Activated CD8-positive, alpha-beta T cell treated with anti-CD3 and anti-CD28 coated beads for 36 hours (primary cell): Measurements from ENCODE around the gene SLC5A5. TPM values are rescaled to one million over a fixed set of nuclear protein-coding genes. Genes with fewer than 3 reads are reported as not detected.

Source experiments
- ATAC-seq: fragments of 200-7000 bp; cut with Tn5 transposase; one replicate; pipeline ENCODE4 v1.10.0; 2021; ENCODE audit warnings: mild to moderate bottlenecking, moderate library complexity
- CTCF ChIA-PET: fragments of 350-600 bp; sonication (Branson Sonifier 250); formaldehyde crosslinking; loops from one replicate; lab custom pipeline; 2021; ENCODE audit warnings: antibody characterized with exemption; lab: Charles Lee
- POLR2A ChIA-PET: fragments of 350-600 bp; sonication (Branson Sonifier 250); formaldehyde crosslinking; loops from one replicate; lab custom pipeline; 2021; ENCODE audit warnings: antibody characterized with exemption; lab: Charles Lee
- DNase-seq: peaks from one replicate; pipeline ENCODE4 v3.0.0-alpha.2; 2020
- H3K27ac Mint-ChIP-seq: one replicate; pipeline ENCODE4 v1.8.0; 2021; ENCODE audit warnings: mild to moderate bottlenecking, mixed read lengths
- H3K27me3 Mint-ChIP-seq: one replicate; pipeline ENCODE4 v1.8.0; 2021; ENCODE audit warnings: mixed read lengths
- H3K36me3 Mint-ChIP-seq: one replicate; pipeline ENCODE4 v1.8.0; 2021; ENCODE audit warnings: low read depth, mixed read lengths
- H3K4me1 Mint-ChIP-seq: one replicate; pipeline ENCODE4 v1.8.0; 2021; ENCODE audit warnings: low read depth, mixed read lengths
- H3K4me3 Mint-ChIP-seq: one replicate; pipeline ENCODE4 v1.8.0; 2021; ENCODE audit warnings: mild to moderate bottlenecking, moderate library complexity, mixed read lengths
- H3K9me3 Mint-ChIP-seq: one replicate; pipeline ENCODE4 v1.8.0; 2021; ENCODE audit warnings: mixed read lengths
- intact Hi-C: fragments of 100-400 bp; cut with micrococcal nuclease; formaldehyde crosslinking; loops from one replicate; pipeline ENCODE4 v1.10.0; 2022
- total RNA-seq, 2 experiments: library from RNA; stranded (reverse); gene quantifications; one replicate each; pipeline ENCODE4 v1.2.3, GENCODE V29; 2021
- TF ChIP-seq, protein P1 (sequence below): fragments of 200-600 bp; IDR thresholded peaks from one replicate; pipeline ENCODE4 v1.8.0; 2022; ENCODE audit warnings: antibody characterized with exemption, mild to moderate bottlenecking

The SLC5A5 gene
- total RNA-seq, 2 experiments from 2014 or later: 0.87 to 0.99 TPM

- peaks cover 51% of the 10 kb centered on the region for H3K36me3 Mint-ChIP-seq
- POLR2A ChIA-PET: interaction anchor here (0.8 to 8.7 kb wide), 12 partner anchors 9 to 456 kb away, joined by 3 to 143 read pairs (median 4); partner anchors contain the start of genes BST2, CCDC124, JAK3 and SLC5A5
Measured at GRCh38 chr19:17861542-17862402, 10.0 kb upstream of the SLC5A5 start.

GRCh38 chr19:17862711-17863519, 8.8 kb upstream of the SLC5A5 start:
- H3K36me3 Mint-ChIP-seq: peaks cover 51% of the 10 kb centered on the region
- no peaks in the 10 kb centered on the region for H3K27me3 Mint-ChIP-seq
- intact Hi-C loops: no loop called here
- peak overlapping the region; percentile 82 for H3K4me3 Mint-ChIP-seq
- H3K27ac Mint-ChIP-seq: peak overlapping the region; percentile 97
- peaks cover 28% of the 10 kb centered on the region for H3K4me1 Mint-ChIP-seq
- POLR2A ChIA-PET: interaction anchor here (0.5 to 8.7 kb wide), 9 partner anchors 8 to 137 kb away, joined by 3 to 143 read pairs (median 5); partner anchors contain the start of genes CCDC124, JAK3 and SLC5A5
- DNase-seq: no peak
- no peak for ATAC-seq
- no peaks in the 10 kb centered on the region for H3K9me3 Mint-ChIP-seq
- TF ChIP-seq, protein P1, sequence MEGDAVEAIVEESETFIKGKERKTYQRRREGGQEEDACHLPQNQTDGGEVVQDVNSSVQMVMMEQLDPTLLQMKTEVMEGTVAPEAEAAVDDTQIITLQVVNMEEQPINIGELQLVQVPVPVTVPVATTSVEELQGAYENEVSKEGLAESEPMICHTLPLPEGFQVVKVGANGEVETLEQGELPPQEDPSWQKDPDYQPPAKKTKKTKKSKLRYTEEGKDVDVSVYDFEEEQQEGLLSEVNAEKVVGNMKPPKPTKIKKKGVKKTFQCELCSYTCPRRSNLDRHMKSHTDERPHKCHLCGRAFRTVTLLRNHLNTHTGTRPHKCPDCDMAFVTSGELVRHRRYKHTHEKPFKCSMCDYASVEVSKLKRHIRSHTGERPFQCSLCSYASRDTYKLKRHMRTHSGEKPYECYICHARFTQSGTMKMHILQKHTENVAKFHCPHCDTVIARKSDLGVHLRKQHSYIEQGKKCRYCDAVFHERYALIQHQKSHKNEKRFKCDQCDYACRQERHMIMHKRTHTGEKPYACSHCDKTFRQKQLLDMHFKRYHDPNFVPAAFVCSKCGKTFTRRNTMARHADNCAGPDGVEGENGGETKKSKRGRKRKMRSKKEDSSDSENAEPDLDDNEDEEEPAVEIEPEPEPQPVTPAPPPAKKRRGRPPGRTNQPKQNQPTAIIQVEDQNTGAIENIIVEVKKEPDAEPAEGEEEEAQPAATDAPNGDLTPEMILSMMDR: no peak
- CTCF ChIA-PET: interaction anchor here (1.2 to 3.4 kb wide), 2 partner anchors 70 to 196 kb away, joined by 3 to 18 read pairs; partner anchors contain the start of gene CCDC124

More at GRCh38 chr19:17861542-17862402, 10.0 kb upstream of the SLC5A5 start:
- H3K27ac Mint-ChIP-seq: peak overlapping the region; percentile 97
- H3K27me3 Mint-ChIP-seq: no peaks in the 10 kb centered on the region
- H3K9me3 Mint-ChIP-seq: no peaks in the 10 kb centered on the region
- ATAC-seq: no peak
- TF ChIP-seq, protein P1: no peak
- H3K4me1 Mint-ChIP-seq: peaks cover 28% of the 10 kb centered on the region
- intact Hi-C loops: no loop called here
- CTCF ChIA-PET: interaction anchor here (1.1 to 11.7 kb wide), 3 partner anchors 16 to 197 kb away, joined by 3 to 194 read pairs (median 3); partner anchors contain the start of gene CCDC124
- H3K4me3 Mint-ChIP-seq: peak overlapping the region; percentile 82
- no peak for DNase-seq

DNA sequence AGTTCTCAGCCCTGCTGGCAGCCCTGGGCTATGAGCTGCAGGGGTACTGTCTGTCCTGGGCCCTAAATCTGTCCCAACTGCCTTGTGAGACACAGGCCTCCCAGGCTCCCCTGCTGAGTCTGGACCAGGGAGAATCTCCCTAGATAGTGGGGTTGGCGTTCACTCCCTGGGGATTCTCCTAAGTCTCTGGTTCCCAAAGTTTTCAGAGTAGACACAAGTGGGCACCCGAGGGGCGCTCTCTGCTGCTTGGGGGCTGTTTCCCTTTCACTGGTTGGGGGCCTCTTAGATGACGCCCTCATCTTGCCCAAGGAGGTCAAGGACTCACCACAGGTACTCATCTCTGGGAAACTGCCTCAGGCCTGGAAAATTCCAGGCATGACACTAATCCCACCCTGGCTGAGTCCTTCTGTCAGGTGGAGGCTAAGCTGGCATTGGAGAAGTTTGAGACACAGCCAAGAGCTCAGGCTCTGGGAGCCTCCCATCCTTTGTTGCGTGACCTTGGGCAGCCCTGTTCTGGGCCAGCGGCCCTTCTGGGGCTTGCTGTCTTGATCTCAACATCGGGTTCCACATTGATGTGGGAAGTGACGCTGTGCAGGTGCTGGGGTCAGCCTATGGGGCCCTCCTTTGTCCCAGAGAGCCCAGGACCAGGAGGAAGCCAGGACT, 8.1 kb upstream of the SLC5A5 start:
- ChIA-PET POLR2A (interaction anchor here (0.5 to 8.7 kb wide), 10 partner anchors 7 to 144 kb away, joined by 3 to 143 read pairs (median 6); partner anchors contain the start of genes CCDC124, JAK3 and SLC5A5), CTCF (interaction anchor here (3.4 kb wide), 1 partner anchor 69 kb away, joined by 18 read pairs; the partner anchor contains the start of gene CCDC124)
- DNase-seq (no peak), ATAC-seq (no peak)
- Mint-ChIP-seq H3K4me3 (peak overlapping the region; percentile 41), H3K4me1 (peaks cover 28% of the 10 kb centered on the region), H3K9me3 (no peaks in the 10 kb centered on the region), H3K27ac (peak overlapping the region; percentile 70), H3K36me3 (peaks cover 51% of the 10 kb centered on the region), H3K27me3 (no peaks in the 10 kb centered on the region)
- intact Hi-C loops: no loop called here
- TF ChIP-seq, protein P1: no peak

DNA sequence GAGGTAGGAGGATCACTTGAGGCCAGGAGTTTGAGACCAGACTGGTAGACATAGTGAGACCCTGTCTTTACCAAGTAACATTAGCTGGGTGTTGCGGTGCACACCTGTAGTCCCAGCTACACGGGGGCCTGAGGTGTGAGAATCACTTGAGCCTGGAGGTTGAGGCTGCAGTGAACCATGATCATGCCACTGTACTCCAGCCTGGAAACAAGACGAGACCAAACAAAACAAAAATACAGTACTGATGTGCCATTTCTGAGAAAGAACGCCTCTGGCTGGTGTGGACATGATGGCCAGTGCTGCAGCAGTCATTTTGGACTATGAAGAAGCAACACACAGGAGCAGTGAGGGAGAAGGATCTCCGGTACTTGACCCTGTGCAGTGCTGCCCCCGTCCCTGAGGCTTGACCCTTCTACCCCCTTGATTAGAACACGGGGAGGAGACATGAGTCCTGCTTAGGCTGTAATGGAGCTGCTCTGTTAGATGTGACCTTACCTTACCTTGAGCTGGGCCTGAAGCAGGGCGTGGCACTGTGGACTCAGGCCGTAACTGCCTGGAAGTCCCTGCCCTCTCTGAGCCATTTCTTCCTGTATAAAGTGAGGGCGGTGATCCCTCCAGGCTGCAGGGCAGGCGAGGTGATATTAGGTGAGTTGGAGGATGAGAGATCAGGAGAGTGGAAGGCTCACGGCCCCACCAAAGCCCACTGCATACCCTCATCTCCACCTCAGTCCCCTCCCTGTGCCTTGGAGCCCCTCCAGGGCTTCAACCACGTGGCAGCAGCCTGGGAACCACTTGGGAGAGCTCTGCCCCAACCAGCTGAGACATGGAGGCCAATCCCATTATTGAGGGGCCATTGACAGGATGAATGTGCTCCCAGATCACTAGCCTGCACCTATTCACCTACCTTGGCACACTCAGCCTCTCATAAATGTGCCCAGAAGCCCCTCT, 6.1 kb upstream of the SLC5A5 start:
- peak overlapping the region; percentile 61 for H3K27ac Mint-ChIP-seq
- no peaks in the 10 kb centered on the region for H3K9me3 Mint-ChIP-seq
- ChIA-PET CTCF (interaction anchor here (3.4 kb wide), 1 partner anchor 67 kb away, joined by 18 read pairs; the partner anchor contains the start of gene CCDC124), POLR2A (interaction anchor here (1.0 to 8.7 kb wide), 14 partner anchors 11 to 416 kb away, joined by 3 to 143 read pairs (median 4); partner anchors contain the start of genes CCDC124, JAK3 and JUND)
- H3K36me3 Mint-ChIP-seq: peaks cover 43% of the 10 kb centered on the region
- no peaks in the 10 kb centered on the region for H3K27me3 Mint-ChIP-seq
- intact Hi-C loops: no loop called here
- peak; percentile 25 for ATAC-seq
- peaks cover 23% of the 10 kb centered on the region for H3K4me1 Mint-ChIP-seq
- no peak overlapping the region for H3K4me3 Mint-ChIP-seq
- peak; percentile 27 for DNase-seq
- TF ChIP-seq, protein P1: no peak
